C4-2B (cell line): ENCODE data around the gene ATP1B1.

Experiments
- H3K27ac ChIP-seq: fragments of 450-650 bp; 2 replicates; pipeline ENCODE4 v1.5.1; 2017
- ZFX ChIP-seq: fragments of 450-650 bp; IDR thresholded peaks from 2 replicates; pipeline ENCODE4 v1.6.1; 2017
- TF ChIP-seq, protein P1 (sequence below): fragments of 450-650 bp; conservative IDR thresholded peaks from 2 replicates; pipeline ENCODE4 v1.5.1; 2017; ENCODE audit warnings: mild to moderate bottlenecking

Gene ATP1B1

GRCh38 chr1:169180174-169180573 lies 73.7 kb downstream of the ATP1B1 start:
- TF ChIP-seq, protein P1, sequence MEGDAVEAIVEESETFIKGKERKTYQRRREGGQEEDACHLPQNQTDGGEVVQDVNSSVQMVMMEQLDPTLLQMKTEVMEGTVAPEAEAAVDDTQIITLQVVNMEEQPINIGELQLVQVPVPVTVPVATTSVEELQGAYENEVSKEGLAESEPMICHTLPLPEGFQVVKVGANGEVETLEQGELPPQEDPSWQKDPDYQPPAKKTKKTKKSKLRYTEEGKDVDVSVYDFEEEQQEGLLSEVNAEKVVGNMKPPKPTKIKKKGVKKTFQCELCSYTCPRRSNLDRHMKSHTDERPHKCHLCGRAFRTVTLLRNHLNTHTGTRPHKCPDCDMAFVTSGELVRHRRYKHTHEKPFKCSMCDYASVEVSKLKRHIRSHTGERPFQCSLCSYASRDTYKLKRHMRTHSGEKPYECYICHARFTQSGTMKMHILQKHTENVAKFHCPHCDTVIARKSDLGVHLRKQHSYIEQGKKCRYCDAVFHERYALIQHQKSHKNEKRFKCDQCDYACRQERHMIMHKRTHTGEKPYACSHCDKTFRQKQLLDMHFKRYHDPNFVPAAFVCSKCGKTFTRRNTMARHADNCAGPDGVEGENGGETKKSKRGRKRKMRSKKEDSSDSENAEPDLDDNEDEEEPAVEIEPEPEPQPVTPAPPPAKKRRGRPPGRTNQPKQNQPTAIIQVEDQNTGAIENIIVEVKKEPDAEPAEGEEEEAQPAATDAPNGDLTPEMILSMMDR: no peak
- no peak for TF ChIP-seq ZFX
- no peak overlapping the region for H3K27ac ChIP-seq
